Coronary artery (tissue), 2 donors: Measurements from ENCODE around the gene CHD5.

Source experiments
- DNase-seq: peaks from one replicate; pipeline ENCODE4 v3.0.0-alpha.2; 2017; ENCODE audit warnings: low spot score
- H3K27ac ChIP-seq, 2 donors: fragments of 200-600 bp; sonication (generic); one replicate each; pipeline ENCODE4 v1.5.1; 2016 to 2019
- H3K4me3 ChIP-seq: fragments of 200-600 bp; sonication (generic); 2 replicates; pipeline ENCODE4 v1.5.1; 2016; ENCODE audit warnings: mild to moderate bottlenecking, moderate library complexity
- TF ChIP-seq, protein P1 (sequence below): fragments of 200-600 bp; sonication (generic); IDR thresholded peaks from one replicate; pipeline ENCODE4 v1.5.1; 2019; ENCODE audit warnings: antibody characterized with exemption

The CHD5 gene

DNA sequence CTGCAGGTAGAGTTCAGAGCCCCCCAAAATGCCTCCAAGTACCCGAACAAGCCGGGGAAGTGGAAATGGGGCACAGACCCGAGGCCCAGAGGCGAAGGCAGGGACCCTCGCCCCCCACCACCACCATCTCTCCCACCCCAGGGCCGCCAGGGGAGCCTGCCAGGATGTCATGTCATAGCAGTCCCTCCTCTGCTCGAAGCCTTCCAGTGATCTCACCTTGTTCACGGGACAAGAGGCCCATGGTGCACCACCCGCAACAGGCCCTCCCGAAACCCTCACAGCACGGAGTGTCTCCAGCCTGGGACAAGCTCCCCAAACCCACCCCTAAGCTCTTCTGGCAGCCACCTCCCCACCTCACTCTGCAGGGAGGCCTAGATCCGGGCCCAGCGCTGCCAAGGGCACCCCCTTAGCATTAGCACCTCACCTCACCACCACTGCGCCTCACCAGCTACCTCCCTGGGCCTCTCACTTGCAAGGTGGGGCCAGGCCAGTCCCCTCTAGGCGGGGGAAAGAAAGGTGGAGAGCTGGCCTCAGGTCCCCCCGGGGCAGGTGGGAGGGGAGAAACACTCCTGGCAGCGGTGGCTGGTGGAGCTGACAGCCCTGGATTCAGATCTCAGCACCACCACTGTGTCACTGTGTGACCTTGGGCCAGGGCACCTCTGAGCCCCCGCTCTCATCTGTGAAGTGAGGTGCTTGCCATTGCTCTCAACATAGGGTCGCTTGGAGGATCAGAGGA is 13.3 kb downstream of the CHD5 start:
- DNase-seq: no peak
- Histone ChIP-seq H3K4me3 (no peak overlapping the region), H3K27ac (no peak overlapping the region)
- TF ChIP-seq, protein P1, sequence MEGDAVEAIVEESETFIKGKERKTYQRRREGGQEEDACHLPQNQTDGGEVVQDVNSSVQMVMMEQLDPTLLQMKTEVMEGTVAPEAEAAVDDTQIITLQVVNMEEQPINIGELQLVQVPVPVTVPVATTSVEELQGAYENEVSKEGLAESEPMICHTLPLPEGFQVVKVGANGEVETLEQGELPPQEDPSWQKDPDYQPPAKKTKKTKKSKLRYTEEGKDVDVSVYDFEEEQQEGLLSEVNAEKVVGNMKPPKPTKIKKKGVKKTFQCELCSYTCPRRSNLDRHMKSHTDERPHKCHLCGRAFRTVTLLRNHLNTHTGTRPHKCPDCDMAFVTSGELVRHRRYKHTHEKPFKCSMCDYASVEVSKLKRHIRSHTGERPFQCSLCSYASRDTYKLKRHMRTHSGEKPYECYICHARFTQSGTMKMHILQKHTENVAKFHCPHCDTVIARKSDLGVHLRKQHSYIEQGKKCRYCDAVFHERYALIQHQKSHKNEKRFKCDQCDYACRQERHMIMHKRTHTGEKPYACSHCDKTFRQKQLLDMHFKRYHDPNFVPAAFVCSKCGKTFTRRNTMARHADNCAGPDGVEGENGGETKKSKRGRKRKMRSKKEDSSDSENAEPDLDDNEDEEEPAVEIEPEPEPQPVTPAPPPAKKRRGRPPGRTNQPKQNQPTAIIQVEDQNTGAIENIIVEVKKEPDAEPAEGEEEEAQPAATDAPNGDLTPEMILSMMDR: no peak

DNA sequence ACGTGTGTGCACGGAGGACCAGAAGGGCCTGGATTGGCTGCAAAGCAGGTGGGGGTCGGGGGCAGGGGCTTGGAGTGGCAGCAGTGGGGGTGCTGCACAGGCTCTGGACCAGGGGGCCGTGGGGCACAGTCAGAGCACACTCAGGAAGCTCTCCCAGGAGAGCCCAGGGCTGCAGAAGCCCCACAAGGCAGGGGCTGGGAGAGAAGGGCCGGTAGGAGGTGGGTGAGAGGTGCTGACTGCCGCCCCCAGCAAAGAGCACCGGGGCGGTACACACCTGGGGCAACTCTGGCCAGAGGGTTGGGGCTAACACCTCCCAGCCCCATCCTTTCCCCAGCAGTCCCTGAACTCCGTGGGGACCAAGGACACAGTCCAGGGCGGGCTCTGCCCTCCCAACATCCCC is 13.9 kb downstream of the CHD5 start:
- TF ChIP-seq, protein P1: no peak
- DNase-seq: no peak
- H3K27ac ChIP-seq: no peak overlapping the region

DNA sequence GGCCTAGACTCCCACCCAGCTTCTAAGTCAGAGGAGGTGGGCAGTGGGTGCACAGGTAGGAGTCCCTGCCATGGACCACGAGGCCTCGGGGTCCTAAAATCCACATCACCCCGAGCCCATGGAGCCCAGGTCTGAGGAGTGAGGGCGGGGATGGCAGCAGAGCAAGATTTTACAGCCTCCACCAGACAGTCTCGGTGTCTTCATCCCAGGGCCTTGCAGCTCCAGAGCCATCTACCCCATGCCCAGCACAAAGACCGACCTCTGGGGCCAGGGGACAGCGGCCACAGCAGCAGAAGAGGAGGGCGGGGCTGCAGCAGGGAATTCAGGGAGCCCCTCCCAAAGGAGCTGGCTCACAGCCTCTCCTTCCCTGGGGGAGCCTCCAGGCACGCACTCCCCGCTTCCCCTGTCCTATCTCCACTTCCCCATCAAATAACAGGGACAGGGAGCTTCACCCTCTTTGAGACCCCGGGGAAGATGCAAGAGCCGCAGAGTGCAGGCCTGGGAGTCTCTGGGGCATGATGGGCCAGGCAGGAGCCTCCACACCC is 14.6 kb downstream of the CHD5 start:
- DNase-seq: no peak
- Histone ChIP-seq H3K27ac (no peak overlapping the region), H3K4me3 (no peak overlapping the region)
- TF ChIP-seq, protein P1: no peak

More for the DNA sequence above, 13.9 kb downstream of the CHD5 start:
- H3K4me3 ChIP-seq: no peak overlapping the region

DNA sequence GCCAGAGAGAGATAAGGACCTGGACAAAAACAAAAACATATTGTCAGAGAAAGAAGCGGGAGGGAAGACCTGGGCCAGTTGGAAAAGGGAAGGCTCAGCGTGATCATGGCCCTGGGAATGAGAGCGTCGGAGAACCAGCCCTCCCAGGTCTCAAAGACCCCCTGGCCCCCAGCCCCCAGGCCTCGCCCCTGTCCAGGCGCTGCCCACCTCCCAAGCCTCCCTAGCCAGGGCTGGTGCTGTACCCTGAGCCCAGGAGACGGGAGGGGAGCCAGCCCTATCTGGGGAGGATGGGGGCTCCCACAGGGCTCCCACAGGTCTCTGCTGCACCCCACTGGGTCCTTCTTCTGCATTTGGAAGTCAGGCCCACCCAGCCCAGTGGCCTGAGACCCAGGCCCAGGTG is 15.1 kb downstream of the CHD5 start:
- no peak for DNase-seq
- Histone ChIP-seq H3K27ac (no peak overlapping the region), H3K4me3 (no peak overlapping the region)
- TF ChIP-seq, protein P1: no peak

DNA sequence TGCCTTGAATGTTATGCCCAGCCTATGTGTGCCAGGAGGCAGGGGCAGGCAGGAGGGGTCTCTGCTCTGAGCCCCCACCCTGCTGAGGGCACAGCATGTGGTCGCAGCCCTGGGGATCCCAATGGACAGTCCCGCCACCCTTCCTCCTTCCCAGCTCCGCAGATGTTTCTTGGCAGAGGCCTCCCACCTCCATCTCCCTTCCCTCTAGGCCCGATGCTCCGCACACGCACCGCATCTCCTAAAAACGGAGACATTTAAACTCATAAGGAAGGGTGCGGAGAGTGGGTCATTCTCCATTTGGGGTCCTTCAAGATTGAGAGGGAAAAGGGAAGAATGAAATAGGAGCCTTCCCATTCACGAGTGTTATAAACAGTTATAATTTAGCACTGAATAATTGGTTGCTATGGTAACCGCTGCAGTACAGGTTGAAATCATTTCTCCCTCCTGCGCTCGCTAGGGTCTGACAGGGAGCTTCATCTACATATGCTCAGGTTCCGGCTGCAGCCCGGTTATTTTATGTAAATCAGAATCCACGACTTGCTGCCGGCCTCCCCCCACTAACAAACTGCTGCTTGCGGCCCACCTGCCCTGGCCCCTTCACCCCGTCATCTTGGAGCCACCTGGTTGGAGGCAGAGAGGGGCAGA is 16.0 kb downstream of the CHD5 start:
- Histone ChIP-seq H3K4me3 (no peak overlapping the region), H3K27ac (no peak overlapping the region)
- TF ChIP-seq, protein P1: no peak
- DNase-seq: no peak

DNA sequence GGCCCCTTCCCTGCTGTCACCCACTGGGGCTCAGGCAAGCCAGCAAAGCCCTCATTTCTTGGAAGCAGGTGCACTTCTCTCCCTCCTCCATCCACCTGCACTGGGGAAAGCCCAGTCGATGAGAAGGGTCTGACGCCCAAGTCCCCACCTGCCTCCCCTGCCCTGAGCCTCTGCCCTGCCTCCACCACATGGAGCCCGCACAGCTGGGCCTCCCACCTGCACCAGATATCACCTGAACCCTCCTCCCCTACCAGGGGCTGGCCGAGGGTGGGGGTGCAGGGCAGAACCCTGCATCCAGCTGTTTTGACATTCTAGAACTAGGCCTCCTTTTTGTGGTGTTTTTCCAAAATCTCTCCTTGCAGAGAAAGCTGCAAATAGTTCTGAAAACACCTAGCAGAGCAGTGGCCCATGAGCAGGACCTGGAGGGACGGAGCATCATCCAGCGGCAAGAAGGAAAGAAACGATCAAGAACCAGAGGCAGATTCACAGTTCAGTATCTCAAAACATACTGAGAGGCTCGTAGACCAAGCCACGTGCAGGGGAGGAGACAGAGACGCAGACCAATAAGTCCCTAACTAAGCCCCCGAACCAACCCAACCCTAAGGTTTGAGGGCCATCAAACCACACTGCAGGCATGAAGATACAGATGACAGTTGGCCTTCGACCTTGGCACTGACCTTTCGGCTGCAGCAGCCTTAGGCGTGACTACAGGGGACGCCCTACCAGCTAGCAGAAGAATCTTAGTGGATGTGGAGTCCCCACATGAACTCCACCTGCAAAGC is 16.7 kb downstream of the CHD5 start:
- no peak for DNase-seq
- TF ChIP-seq, protein P1: no peak
- no peak overlapping the region for H3K27ac ChIP-seq
- H3K4me3 ChIP-seq: no peak overlapping the region
